ENCODE data around the gene CDK3. TPM values are rescaled to one million over a fixed set of nuclear protein-coding genes. Genes with fewer than 3 reads are reported as not detected.

Gene CDK3
- total RNA-seq, 2 experiments from 2014 or later: 4.9 to 5.5 TPM

GRCh38 chr17:76053246-76054111 is 52.8 kb downstream of the CDK3 start:
- Mint-ChIP-seq H3K27ac (peak overlapping the region; percentile 74), H3K36me3 (peaks cover 18% of the 10 kb centered on the region), H3K4me1 (peaks cover 14% of the 10 kb centered on the region), H3K9me3 (no peaks in the 10 kb centered on the region), H3K27me3 (no peaks in the 10 kb centered on the region), H3K4me3 (no peak overlapping the region)
- DNase-seq: no peak

- Mint-ChIP-seq H3K27ac (no peak overlapping the region), H3K36me3 (peaks cover 19% of the 10 kb centered on the region), H3K4me3 (no peak overlapping the region), H3K4me1 (peaks cover 14% of the 10 kb centered on the region), H3K9me3 (no peaks in the 10 kb centered on the region), H3K27me3 (no peaks in the 10 kb centered on the region)
- DNase-seq: no peak
These were observed 53.4 kb downstream of the CDK3 start for GRCh38 chr17:76054112-76054476.

Other genes starting within 250 kb of the CDK3 start
- 10 to 100 TPM; 33.2 to 33.6 TPM for gene GALK1, start 235.7 kb upstream of the CDK3 start, total RNA-seq
- gene UNK, start 216.0 kb upstream of the CDK3 start, total RNA-seq: 10 to 100 TPM; 26.9 to 27.4 TPM
- gene UNC13D, start 156.5 kb upstream of the CDK3 start, total RNA-seq: 100 to 1,000 TPM; 145 to 156 TPM
- 10 to 100 TPM; 45.0 to 49.3 TPM for gene WBP2, start 145.5 kb upstream of the CDK3 start, total RNA-seq
- gene TRIM47, start 122.3 kb upstream of the CDK3 start, total RNA-seq: 10 to 100 TPM; 16.4 to 18.3 TPM
- 10 to 100 TPM; 37.2 to 41.7 TPM for gene TRIM65, start 103.9 kb upstream of the CDK3 start, total RNA-seq
- gene MRPL38, start 96.0 kb upstream of the CDK3 start, total RNA-seq: 100 to 1,000 TPM; 148 to 161 TPM
- gene FBF1, start 59.8 kb upstream of the CDK3 start, total RNA-seq: 10 to 100 TPM; 14.9 to 16.6 TPM
- 10 to 100 TPM; 26.3 to 26.9 TPM for gene ACOX1, start 21.7 kb upstream of the CDK3 start, total RNA-seq
- gene TEN1, start 21.6 kb upstream of the CDK3 start, total RNA-seq: 10 to 100 TPM; 12.5 to 14.2 TPM
- 1 to 10 TPM; 2.0 to 2.5 TPM for gene EVPL, start 26.5 kb downstream of the CDK3 start, total RNA-seq
- 100 to 1,000 TPM; 140 to 141 TPM for gene SRP68, start 71.7 kb downstream of the CDK3 start, total RNA-seq
- 1 to 10 TPM; 2.5 to 2.7 TPM for gene GALR2, start 73.9 kb downstream of the CDK3 start, total RNA-seq
- 1 to 10 TPM; 3.7 TPM for gene ZACN, start 78.3 kb downstream of the CDK3 start, total RNA-seq
- 10 to 100 TPM; 81.2 to 88.1 TPM for gene EXOC7, start 102.9 kb downstream of the CDK3 start, total RNA-seq
- 1 to 10 TPM; 7.5 to 7.8 TPM for gene FOXJ1, start 140.4 kb downstream of the CDK3 start, total RNA-seq
- gene RNF157, start 239.6 kb downstream of the CDK3 start, total RNA-seq: 10 to 100 TPM; 30.4 to 34.7 TPM

Data from activated naive CD8-positive, alpha-beta T cell treated with anti-CD3 and anti-CD28 coated beads for 36 hours (primary cell).